GM12878 (cell line): Measurements from ENCODE around the gene PPFIA4.

Source experiments
- EZH2 ChIP-seq: IDR thresholded peaks from 2 replicates; pipeline ENCODE4 v1.6.1; 2012; ENCODE audit warnings: low read depth, mild to moderate bottlenecking, control low read depth, inconsistent platforms, low read length, borderline replicate concordance; ENCODE audit not compliant: control insufficient read depth
- NFIC ChIP-seq: IDR thresholded peaks from 2 replicates; pipeline ENCODE4 v1.6.1; 2012; ENCODE audit warnings: low read depth, mild to moderate bottlenecking, inconsistent platforms, low read length, moderate library complexity
- POLR2A ChIP-seq: IDR thresholded peaks from 2 replicates; pipeline ENCODE4 v1.6.1; 2011; ENCODE audit warnings: low read depth, mild to moderate bottlenecking, low read length
- RCOR1 ChIP-seq: conservative IDR thresholded peaks from 2 replicates; pipeline ENCODE4 v1.6.1; 2012; ENCODE audit warnings: low read depth, low read length, improper control_type of control experiment
- SP1 ChIP-seq: IDR thresholded peaks from one replicate; pipeline ENCODE4 v1.6.1; 2011; ENCODE audit warnings: low read depth, low read length
- TF ChIP-seq, protein P1 (sequence below): IDR thresholded peaks from 2 replicates; pipeline ENCODE4 v1.6.1; 2012; ENCODE audit warnings: low read depth, low read length, improper control_type of control experiment
- TF ChIP-seq, protein P2 (sequence below), 3 experiments: IDR thresholded peaks in 2 of 3; conservative IDR thresholded peaks in 1 of 3; 2 replicates each; pipeline ENCODE4 v1.5.1; 2011; ENCODE audit warnings: low read depth in 3 of 3, low read length in 3 of 3, mild to moderate bottlenecking in 3 of 3, control low read depth in 2 of 3, moderate library complexity in 2 of 3, inconsistent platforms in 1 of 3, mixed read lengths in 1 of 3; ENCODE audit not compliant: control insufficient read depth in 2 of 3, insufficient read depth in 1 of 3; ENCODE audit errors: extremely low read depth in 1 of 3
- TF ChIP-seq, protein P3 (sequence below): IDR thresholded peaks from 2 replicates; pipeline ENCODE4 v1.6.1; 2011; ENCODE audit warnings: borderline replicate concordance, low read depth, mild to moderate bottlenecking, moderate library complexity, low read length; ENCODE audit not compliant: insufficient read depth, poor library complexity, severe bottlenecking
- TF ChIP-seq, protein P4 (sequence below): IDR thresholded peaks from 2 replicates; pipeline ENCODE4 v1.6.1; 2012; ENCODE audit warnings: low read length, inconsistent platforms
- TF ChIP-seq, protein P5 (sequence below): fragments of 450-650 bp; IDR thresholded peaks from 2 replicates; pipeline ENCODE4 v1.6.1; 2016; ENCODE audit warnings: mild to moderate bottlenecking

DNA sequence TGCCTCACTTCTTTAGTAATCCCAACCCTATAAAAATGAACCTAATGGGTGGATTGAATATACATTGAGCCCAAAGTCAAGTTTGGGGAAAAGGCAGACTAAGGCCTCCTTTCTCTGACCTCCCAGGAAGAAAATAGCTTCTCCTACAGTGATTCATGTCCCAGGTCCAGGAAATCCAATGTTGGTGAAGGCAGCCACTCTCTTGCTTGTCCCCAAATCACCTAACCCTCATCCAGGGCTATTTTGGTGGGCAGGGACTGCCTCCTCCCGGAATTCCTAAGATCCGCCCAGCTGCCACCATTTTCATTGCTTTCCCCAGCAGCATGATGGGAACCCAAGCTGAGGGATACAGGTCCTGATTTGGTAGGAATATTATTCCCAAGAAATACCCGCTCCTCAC is 51.1 kb downstream of the PPFIA4 start:
- TF ChIP-seq, protein P1, sequence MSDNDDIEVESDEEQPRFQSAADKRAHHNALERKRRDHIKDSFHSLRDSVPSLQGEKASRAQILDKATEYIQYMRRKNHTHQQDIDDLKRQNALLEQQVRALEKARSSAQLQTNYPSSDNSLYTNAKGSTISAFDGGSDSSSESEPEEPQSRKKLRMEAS: no peak
- TF ChIP-seq POLR2A (no peak), NFIC (no peak), RCOR1 (no peak), SP1 (no peak), EZH2 (no peak)
- TF ChIP-seq, protein P2, sequence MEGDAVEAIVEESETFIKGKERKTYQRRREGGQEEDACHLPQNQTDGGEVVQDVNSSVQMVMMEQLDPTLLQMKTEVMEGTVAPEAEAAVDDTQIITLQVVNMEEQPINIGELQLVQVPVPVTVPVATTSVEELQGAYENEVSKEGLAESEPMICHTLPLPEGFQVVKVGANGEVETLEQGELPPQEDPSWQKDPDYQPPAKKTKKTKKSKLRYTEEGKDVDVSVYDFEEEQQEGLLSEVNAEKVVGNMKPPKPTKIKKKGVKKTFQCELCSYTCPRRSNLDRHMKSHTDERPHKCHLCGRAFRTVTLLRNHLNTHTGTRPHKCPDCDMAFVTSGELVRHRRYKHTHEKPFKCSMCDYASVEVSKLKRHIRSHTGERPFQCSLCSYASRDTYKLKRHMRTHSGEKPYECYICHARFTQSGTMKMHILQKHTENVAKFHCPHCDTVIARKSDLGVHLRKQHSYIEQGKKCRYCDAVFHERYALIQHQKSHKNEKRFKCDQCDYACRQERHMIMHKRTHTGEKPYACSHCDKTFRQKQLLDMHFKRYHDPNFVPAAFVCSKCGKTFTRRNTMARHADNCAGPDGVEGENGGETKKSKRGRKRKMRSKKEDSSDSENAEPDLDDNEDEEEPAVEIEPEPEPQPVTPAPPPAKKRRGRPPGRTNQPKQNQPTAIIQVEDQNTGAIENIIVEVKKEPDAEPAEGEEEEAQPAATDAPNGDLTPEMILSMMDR (IDR thresholded peaks at IDR 0.05 in 2 of 3, conservative IDR thresholded peaks at IDR 0.05 in 1 of 3; ENCODE audit: control insufficient read depth in 2 of 3, extremely low read depth in 1 of 3, insufficient read depth in 1 of 3, low read depth in 3 of 3, low read length in 3 of 3): no peak
- TF ChIP-seq, protein P3, sequence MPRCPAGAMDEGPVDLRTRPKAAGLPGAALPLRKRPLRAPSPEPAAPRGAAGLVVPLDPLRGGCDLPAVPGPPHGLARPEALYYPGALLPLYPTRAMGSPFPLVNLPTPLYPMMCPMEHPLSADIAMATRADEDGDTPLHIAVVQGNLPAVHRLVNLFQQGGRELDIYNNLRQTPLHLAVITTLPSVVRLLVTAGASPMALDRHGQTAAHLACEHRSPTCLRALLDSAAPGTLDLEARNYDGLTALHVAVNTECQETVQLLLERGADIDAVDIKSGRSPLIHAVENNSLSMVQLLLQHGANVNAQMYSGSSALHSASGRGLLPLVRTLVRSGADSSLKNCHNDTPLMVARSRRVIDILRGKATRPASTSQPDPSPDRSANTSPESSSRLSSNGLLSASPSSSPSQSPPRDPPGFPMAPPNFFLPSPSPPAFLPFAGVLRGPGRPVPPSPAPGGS: no peak
- TF ChIP-seq, protein P4, sequence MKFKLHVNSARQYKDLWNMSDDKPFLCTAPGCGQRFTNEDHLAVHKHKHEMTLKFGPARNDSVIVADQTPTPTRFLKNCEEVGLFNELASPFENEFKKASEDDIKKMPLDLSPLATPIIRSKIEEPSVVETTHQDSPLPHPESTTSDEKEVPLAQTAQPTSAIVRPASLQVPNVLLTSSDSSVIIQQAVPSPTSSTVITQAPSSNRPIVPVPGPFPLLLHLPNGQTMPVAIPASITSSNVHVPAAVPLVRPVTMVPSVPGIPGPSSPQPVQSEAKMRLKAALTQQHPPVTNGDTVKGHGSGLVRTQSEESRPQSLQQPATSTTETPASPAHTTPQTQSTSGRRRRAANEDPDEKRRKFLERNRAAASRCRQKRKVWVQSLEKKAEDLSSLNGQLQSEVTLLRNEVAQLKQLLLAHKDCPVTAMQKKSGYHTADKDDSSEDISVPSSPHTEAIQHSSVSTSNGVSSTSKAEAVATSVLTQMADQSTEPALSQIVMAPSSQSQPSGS: no peak
- TF ChIP-seq, protein P5, sequence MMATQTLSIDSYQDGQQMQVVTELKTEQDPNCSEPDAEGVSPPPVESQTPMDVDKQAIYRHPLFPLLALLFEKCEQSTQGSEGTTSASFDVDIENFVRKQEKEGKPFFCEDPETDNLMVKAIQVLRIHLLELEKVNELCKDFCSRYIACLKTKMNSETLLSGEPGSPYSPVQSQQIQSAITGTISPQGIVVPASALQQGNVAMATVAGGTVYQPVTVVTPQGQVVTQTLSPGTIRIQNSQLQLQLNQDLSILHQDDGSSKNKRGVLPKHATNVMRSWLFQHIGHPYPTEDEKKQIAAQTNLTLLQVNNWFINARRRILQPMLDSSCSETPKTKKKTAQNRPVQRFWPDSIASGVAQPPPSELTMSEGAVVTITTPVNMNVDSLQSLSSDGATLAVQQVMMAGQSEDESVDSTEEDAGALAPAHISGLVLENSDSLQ: no peak
